Stimulated activated CD4-positive, alpha-beta T cell treated with anti-CD3 and anti-CD28 coated beads, Interleukin-4, amount 100 ng/mL, for 4 hours (primary cell): Measurements from ENCODE around the gene KIF22.

ENCODE experiments used
- DNase-seq, 2 experiments: peaks; one replicate each; pipeline ENCODE4 v3.0.0-alpha.2; 2020

The KIF22 gene

GRCh38 chr16:29843931-29844330 lies 53.4 kb downstream of the KIF22 start:
- DNase-seq = no peak

DNA sequence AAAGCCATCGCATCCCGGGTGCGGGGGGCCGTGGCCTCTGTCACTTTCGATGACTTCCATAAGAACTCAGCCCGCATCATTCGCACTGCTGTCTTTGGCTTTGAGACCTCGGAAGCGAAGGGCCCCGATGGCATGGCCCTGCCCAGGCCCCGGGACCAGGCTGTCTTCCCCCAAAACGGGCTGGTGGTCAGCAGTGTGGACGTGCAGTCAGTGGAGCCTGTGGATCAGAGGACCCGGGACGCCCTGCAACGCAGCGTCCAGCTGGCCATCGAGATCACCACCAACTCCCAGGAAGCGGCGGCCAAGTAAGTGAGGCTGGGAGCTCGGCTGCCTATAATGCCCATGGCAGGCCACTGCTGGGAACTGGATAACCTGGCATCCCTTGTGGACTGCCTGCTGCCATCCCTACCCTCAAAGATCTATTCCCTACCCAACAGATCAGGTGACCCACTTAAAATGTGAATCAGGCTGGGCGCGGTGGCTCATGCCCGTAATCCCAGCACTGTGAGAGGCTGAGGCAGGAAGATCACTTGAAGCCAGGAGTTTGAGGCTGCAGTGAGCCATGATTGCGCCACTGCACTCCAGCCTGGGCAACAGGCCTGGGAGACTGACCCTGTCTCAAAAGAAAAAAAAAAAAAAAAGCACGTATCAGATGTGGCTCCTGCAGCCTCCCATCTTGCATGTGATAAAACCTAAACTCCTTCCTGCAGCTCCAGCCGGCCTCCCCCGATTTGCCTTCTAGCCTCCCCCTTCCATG lies 54.2 kb downstream of the KIF22 start:
- DNase-seq = no peak

DNA sequence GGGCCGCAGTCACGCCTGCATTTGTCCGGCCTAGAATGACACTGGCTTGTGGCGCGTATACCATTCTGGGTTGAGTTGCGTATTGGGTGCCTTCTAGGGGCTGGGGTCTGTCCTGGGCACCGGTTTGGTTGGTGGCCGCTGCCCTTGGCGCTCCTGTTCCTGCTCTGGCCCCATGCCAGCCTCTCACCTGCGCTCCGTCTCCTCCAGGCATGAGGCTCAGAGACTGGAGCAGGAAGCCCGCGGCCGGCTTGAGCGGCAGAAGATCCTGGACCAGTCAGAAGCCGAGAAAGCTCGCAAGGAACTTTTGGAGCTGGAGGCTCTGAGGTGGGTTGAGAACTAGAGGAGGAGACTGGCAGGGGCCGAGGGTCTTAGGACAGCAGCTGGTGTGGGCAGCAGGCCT lies 55.1 kb downstream of the KIF22 start:
- no peak for DNase-seq

- peak; percentile 75 to 85 for DNase-seq
Measured at GRCh38 chr16:29848420-29849297, 58.1 kb downstream of the KIF22 start.

- DNase-seq = no peak
Measured at GRCh38 chr16:29849505-29849904, 59.0 kb downstream of the KIF22 start.

DNA sequence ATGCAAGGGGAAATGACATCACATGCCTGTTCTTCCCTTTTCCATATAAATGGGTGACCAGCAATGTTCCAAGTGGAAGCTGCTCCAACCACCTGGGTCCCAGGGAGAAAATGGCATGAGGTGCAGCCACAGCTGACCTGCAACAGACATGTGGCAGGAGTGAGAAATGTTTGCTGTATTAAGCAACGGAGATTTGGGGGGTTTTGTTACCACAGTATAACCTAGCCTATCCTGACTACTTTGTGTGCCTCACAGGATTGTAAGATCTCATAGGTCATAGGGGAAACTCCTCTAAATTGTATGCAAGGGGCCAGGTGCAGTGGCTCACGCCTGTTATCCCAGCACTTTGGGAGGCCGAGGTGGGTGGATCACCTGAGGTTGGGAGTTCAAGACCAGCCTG lies 60.4 kb downstream of the KIF22 start:
- DNase-seq = no peak

GRCh38 chr16:29852654-29853053 lies 62.1 kb downstream of the KIF22 start:
- no peak for DNase-seq

GRCh38 chr16:29854520-29855100 lies 64.1 kb downstream of the KIF22 start:
- no peak for DNase-seq
